A549 (cell line): ENCODE measurements around the gene SLC16A10. TPM values are rescaled to one million over a fixed set of nuclear protein-coding genes. Genes with fewer than 3 reads are reported as not detected.
"Not testable (repeated sequence)": the region's sequence is repeated elsewhere in the genome, so short reads cannot be mapped to it uniquely, and the experiment has no call there.

Experiments
- ATAC-seq, 2 experiments: fragments of 200-7000 bp in 1 of 2; fragments of >200 bp in 1 of 2; cut with Nextera tagmentation in 1 of 2; cut with Tn5 transposase in 1 of 2; 3 replicates each; pipeline versions ENCODE4 v1.8.0 to v1.9.1; 2018 to 2020; ENCODE audit warnings: mild to moderate bottlenecking in 1 of 2, moderate library complexity in 1 of 2
- CTCF ChIA-PET: fragments of 300-600 bp; sonication (Branson Sonifier 250); formaldehyde crosslinking; extraction: SDS; loops from one replicate; lab custom pipeline; 2021; ENCODE audit warnings: antibody characterized with exemption, inconsistent platforms; lab: Yijun Ruan, JAX
- POLR2A ChIA-PET: fragments of 350-600 bp; formaldehyde crosslinking; extraction: SDS; loops from one replicate; lab custom pipeline; 2021; ENCODE audit warnings: antibody characterized with exemption, inconsistent platforms; lab: Yijun Ruan, JAX
- DNase-seq, 2 experiments: peaks; one replicate each; pipeline versions ENCODE4 v3.0.0 to v3.0.0-alpha.2; 2011 to 2016; ENCODE audit warnings: low read depth in 1 of 2, low spot score in 1 of 2
- FAIRE-seq: peaks from 2 replicates; lab custom pipeline; 2011; peaks lifted over from hg19 to GRCh38; lab: Jason Lieb, UNC
- H3K27ac ChIP-seq, 2 experiments: fragments of >200 bp; sonication (Bioruptor Twin); formaldehyde crosslinking; 3 replicates each; pipeline ENCODE4 v1.5.1; 2016 to 2017
- H3K4me1 ChIP-seq: fragments of >200 bp; sonication (Bioruptor Twin); formaldehyde crosslinking; 3 replicates; pipeline ENCODE4 v1.6.1; 2016
- H3K4me2 ChIP-seq: fragments of >200 bp; sonication (Bioruptor Twin); formaldehyde crosslinking; 3 replicates; pipeline ENCODE4 v1.6.1; 2016
- H3K4me3 ChIP-seq: fragments of >200 bp; sonication (Bioruptor Twin); formaldehyde crosslinking; 3 replicates; pipeline ENCODE4 v1.5.1; 2016
- H3K9me3 ChIP-seq: fragments of >200 bp; sonication (Bioruptor Twin); formaldehyde crosslinking; 3 replicates; pipeline ENCODE4 v1.6.1; 2016
- BHLHE40 ChIP-seq: IDR thresholded peaks from 2 replicates; pipeline ENCODE4 v1.6.1; 2012; ENCODE audit warnings: low read depth, low read length, inconsistent platforms
- CHD2 ChIP-seq: fragments of 150-350 bp; IDR thresholded peaks from 2 replicates; pipeline ENCODE4 v1.6.1; 2014; ENCODE audit warnings: low read length; ENCODE audit not compliant: partially characterized antibody
- CHD4 ChIP-seq: fragments of 200-600 bp; sonication (generic); IDR thresholded peaks from 2 replicates; pipeline ENCODE4 v1.6.1; 2016; ENCODE audit warnings: antibody characterized with exemption, mild to moderate bottlenecking, borderline replicate concordance
- FOSB ChIP-seq: fragments of 250-450 bp; sonication (Bioruptor Pico); IDR thresholded peaks from 2 replicates; pipeline ENCODE4 v1.5.0; 2020; ENCODE audit warnings: mild to moderate bottlenecking, moderate library complexity
- FOSL2 ChIP-seq, 2 experiments: fragments of 450-650 bp in 1 of 2; fragments of >200 bp in 1 of 2; sonication (Bioruptor Twin) in 1 of 2; formaldehyde crosslinking; IDR thresholded peaks; 2 replicates each; pipeline versions ENCODE4 v1.5.0 to v1.6.1; 2016 to 2020; ENCODE audit warnings: mild to moderate bottlenecking in 1 of 2, moderate library complexity in 1 of 2
- HES2 ChIP-seq: fragments of >200 bp; sonication (Bioruptor Twin); formaldehyde crosslinking; IDR thresholded peaks from 2 replicates; pipeline ENCODE4 v1.6.1; 2016
- HOXB13 ChIP-seq: fragments of 250-450 bp; sonication (Bioruptor Pico); IDR thresholded peaks from 2 replicates; pipeline ENCODE4 v1.5.0; 2020; ENCODE audit warnings: low read depth, mild to moderate bottlenecking, moderate library complexity
- HOXB5 ChIP-seq: fragments of 250-450 bp; sonication (Bioruptor Pico); IDR thresholded peaks from 2 replicates; pipeline ENCODE4 v1.5.0; 2020; ENCODE audit warnings: mild to moderate bottlenecking, moderate library complexity
- JUN ChIP-seq, 2 experiments: fragments of >200 bp; sonication (Bioruptor Twin); formaldehyde crosslinking; IDR thresholded peaks; 2 replicates in 1 of 2; 3 replicates in 1 of 2; pipeline ENCODE4 v1.6.1; 2016 to 2017
- KDM1A ChIP-seq: fragments of 200-600 bp; sonication (generic); IDR thresholded peaks from 2 replicates; pipeline ENCODE4 v1.6.1; 2016; ENCODE audit warnings: low read depth, mild to moderate bottlenecking
- MAFK ChIP-seq: fragments of 450-650 bp; IDR thresholded peaks from 2 replicates; pipeline ENCODE4 v1.6.1; 2014; ENCODE audit not compliant: partially characterized antibody
- MAX ChIP-seq: IDR thresholded peaks from 2 replicates; pipeline ENCODE4 v1.6.1; 2012
- NFE2L2 ChIP-seq: fragments of 150-350 bp; conservative IDR thresholded peaks from 2 replicates; pipeline ENCODE4 v1.6.1; 2014; ENCODE audit warnings: low read length
- NR3C1 ChIP-seq: fragments of >200 bp; sonication (Bioruptor Twin); formaldehyde crosslinking; IDR thresholded peaks from 3 replicates; pipeline ENCODE4 v1.6.1; 2017
- RNF2 ChIP-seq: fragments of 200-600 bp; sonication (generic); IDR thresholded peaks from 2 replicates; pipeline ENCODE4 v1.6.1; 2016; ENCODE audit warnings: low read depth, mild to moderate bottlenecking, antibody characterized with exemption, moderate library complexity, borderline replicate concordance
- SMC3 ChIP-seq: fragments of >200 bp; sonication (Bioruptor Twin); formaldehyde crosslinking; IDR thresholded peaks from 3 replicates; pipeline ENCODE4 v1.6.1; 2018; ENCODE audit warnings: inconsistent platforms
- ZFP36 ChIP-seq: fragments of 450-650 bp; IDR thresholded peaks from 2 replicates; pipeline ENCODE4 v1.6.1; 2014; ENCODE audit warnings: borderline replicate concordance; ENCODE audit not compliant: partially characterized antibody
- WGBS: methylation state at CpG from one replicate; pipeline ENCODE4 v1.1.6; 2017; ENCODE audit errors: missing lambda C conversion rate; 5-methylcytosine and 5-hydroxymethylcytosine counted together
- polyA plus RNA-seq, 4 experiments: library from polyadenylated mRNA; depleted of rRNA in 3 of 4; stranded (reverse); fragments of >200 nt; fragmentation: RNase III in 1 of 4; extraction: RNeasy Plus Mini Kit Qiagen cat#74134 plus additional on column Dnase treatment in 1 of 4; gene quantifications; 2 replicates in 3 of 4; 3 replicates in 1 of 4; pipeline ENCODE4 v1.2.3, GENCODE V29; 2011 to 2017
- TF ChIP-seq, protein P1 (sequence below): fragments of 250-450 bp; sonication (Bioruptor Pico); IDR thresholded peaks from 2 replicates; pipeline ENCODE4 v1.5.0; 2021; ENCODE audit warnings: mild to moderate bottlenecking, moderate library complexity, borderline replicate concordance

Gene SLC16A10
- polyA plus RNA-seq, 2 of the 4 experiments (the other 2 are of a cell fraction), result 0.27 to 1.00 TPM

DNA sequence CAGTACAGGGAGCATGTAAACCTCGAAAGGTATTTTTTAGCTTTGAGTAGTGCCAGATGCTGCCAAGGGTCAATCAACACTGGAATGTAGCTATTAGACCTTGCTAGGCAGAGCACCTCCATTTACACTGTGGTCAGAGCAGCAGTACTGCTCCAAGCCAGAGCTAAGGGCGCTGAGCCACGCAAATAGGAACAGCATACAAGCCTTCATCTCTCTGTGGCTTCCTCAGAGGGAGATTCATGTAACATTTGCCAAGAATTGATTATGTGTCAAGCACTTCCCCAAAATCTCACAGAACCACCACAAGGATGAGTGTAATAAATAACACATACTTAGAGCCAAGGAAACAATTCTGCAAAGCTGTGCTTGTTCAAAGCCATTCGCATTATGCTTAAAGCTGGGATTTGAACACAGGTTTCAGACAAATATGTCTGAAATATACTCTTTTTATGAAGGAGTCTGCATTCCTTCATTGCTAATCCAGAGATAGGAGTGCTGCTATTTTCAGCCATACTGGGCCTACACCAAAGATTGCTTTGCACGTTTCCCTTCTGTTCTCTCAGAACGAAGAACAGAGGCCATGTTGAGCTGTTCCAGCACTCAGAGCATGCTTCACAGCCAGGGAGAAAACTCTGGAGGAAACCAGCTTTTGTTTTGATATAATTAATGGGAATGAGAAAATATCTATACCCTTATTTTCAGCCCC is 97.7 kb downstream of the SLC16A10 start (continued):
- TF ChIP-seq RNF2, result no peak
- no peak for TF ChIP-seq FOSB (CRISPR knock-in tag)
- TF ChIP-seq, all 56 proteins: peak for 0

GRCh38 chr6:111185954-111186353 is 98.7 kb downstream of the SLC16A10 start:
- FAIRE-seq (no peak), ATAC-seq (no peak), DNase-seq (no peak)
- WGBS, result 92% methylated on average over 2 of the region's 2 CpGs
- H3K9me3 ChIP-seq, result no peaks in the 10 kb centered on the region
- ChIA-PET POLR2A (no interaction called here), CTCF (interaction anchor here (2.0 kb wide), 1 partner anchor 24 kb away, joined by 7 read pairs; no protein-coding TSS in a partner anchor)
- TF ChIP-seq JUN (IDR thresholded peaks at IDR 0.05) (no peak), RNF2 (no peak), NFE2L2 (no peak), CHD2 (no peak), MAFK (no peak), NR3C1 (no peak), FOSL2 (IDR thresholded peaks at IDR 0.05) (no peak), FOSL2 (CRISPR knock-in tag; IDR thresholded peaks at IDR 0.05) (no peak), MAX (no peak), SMC3 (no peak), KDM1A (no peak), HOXB13 (CRISPR knock-in tag) (no peak), BHLHE40 (no peak), ZFP36 (no peak), FOSB (CRISPR knock-in tag) (no peak)
- TF ChIP-seq, protein P1, sequence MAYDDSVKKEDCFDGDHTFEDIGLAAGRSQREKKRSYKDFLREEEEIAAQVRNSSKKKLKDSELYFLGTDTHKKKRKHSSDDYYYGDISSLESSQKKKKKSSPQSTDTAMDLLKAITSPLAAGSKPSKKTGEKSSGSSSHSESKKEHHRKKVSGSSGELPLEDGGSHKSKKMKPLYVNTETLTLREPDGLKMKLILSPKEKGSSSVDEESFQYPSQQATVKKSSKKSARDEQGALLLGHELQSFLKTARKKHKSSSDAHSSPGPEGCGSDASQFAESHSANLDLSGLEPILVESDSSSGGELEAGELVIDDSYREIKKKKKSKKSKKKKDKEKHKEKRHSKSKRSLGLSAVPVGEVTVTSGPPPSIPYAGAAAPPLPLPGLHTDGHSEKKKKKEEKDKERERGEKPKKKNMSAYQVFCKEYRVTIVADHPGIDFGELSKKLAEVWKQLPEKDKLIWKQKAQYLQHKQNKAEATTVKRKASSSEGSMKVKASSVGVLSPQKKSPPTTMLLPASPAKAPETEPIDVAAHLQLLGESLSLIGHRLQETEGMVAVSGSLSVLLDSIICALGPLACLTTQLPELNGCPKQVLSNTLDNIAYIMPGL (CRISPR knock-in tag), result no peak
- no peak overlapping the region for H3K27ac ChIP-seq
- no peak overlapping the region for H3K4me2 ChIP-seq
- no peak overlapping the region for H3K4me3 ChIP-seq
- H3K4me1 ChIP-seq, result no peaks in the 10 kb centered on the region

GRCh38 chr6:111187874-111188273 is 100.6 kb downstream of the SLC16A10 start:
- no peak overlapping the region for H3K4me2 ChIP-seq
- CTCF ChIA-PET, result interaction anchor here (0.8 kb wide), 1 partner anchor 576 kb away, joined by 3 read pairs; no protein-coding TSS in a partner anchor
- ATAC-seq (no peak), FAIRE-seq (no peak)
- POLR2A ChIA-PET, result no interaction called here
- no peaks in the 10 kb centered on the region for H3K9me3 ChIP-seq
- H3K27ac ChIP-seq, result no peak overlapping the region
- no peak overlapping the region for H3K4me3 ChIP-seq
- WGBS, result 78% methylated on average over 1 of the region's 1 CpG
- TF ChIP-seq CHD4, result no peak
- TF ChIP-seq HES2, result no peak
- no peak for TF ChIP-seq ZFP36
- no peak for TF ChIP-seq HOXB5
- TF ChIP-seq, all 56 proteins: peak for 0
- H3K4me1 ChIP-seq, result no peaks in the 10 kb centered on the region
- DNase-seq, result no peak

DNA sequence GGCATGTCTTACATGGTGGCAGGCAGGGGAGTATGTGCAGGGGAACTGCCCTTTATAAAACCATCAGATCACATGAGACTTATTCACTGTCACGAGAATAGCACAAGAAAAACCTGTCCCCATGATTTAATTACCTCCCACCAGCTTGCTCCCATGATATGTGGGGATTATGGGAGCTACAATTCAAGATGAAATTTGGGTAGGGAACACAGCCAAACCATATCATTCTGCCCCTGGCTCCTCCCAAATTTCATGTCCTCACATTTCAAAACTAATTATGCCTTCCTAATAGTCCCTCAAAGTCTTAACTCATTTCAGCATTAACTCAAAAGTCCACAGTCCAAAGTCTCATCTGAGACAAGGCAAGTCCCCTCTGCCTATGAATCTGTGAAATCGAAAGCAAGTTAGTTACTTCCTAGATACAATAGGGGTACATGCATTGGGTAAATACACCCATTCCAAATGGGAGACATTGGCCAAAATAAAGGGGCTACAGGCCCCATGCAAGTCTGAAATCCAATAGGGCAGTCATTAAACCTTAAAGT is 102.4 kb downstream of the SLC16A10 start:
- H3K4me2 ChIP-seq, H3K9me3 ChIP-seq, H3K4me1 ChIP-seq, DNase-seq, FAIRE-seq, H3K4me3 ChIP-seq, H3K27ac ChIP-seq, ATAC-seq, POLR2A ChIA-PET: not testable (repeated sequence)
- 23% methylated on average over 2 of the region's 2 CpGs for WGBS
- CTCF ChIA-PET, result interaction anchor here (0.6 to 1.5 kb wide), 2 partner anchors 16 to 67 kb away, joined by 3 read pairs; no protein-coding TSS in a partner anchor
